Mucosa of rectum (tissue), 2 donors: Measurements from ENCODE around the gene VWF.

ENCODE experiments used
- H3K27ac ChIP-seq, 2 donors: one replicate each; pipeline ENCODE4 v1.7.0; 2013; ENCODE audit warnings: inconsistent platforms in 2 of 2, low read depth in 2 of 2, low read length in 2 of 2
- H3K27me3 ChIP-seq, 2 donors: one replicate each; pipeline ENCODE4 v1.7.0; 2013; ENCODE audit warnings: low read length in 2 of 2; ENCODE audit not compliant: control insufficient read depth in 2 of 2, insufficient read depth in 2 of 2
- H3K36me3 ChIP-seq, 2 donors: one replicate each; pipeline ENCODE4 v1.7.0; 2013; ENCODE audit warnings: low read length in 2 of 2; ENCODE audit not compliant: control insufficient read depth in 2 of 2, insufficient read depth in 2 of 2
- H3K4me1 ChIP-seq, 2 donors: one replicate each; pipeline ENCODE4 v1.7.0; 2013; ENCODE audit warnings: low read length in 2 of 2, mild to moderate bottlenecking in 1 of 2; ENCODE audit not compliant: control insufficient read depth in 2 of 2, insufficient read depth in 2 of 2
- H3K4me3 ChIP-seq, 2 donors: one replicate each; pipeline ENCODE4 v1.7.0; 2013; ENCODE audit warnings: low read length in 2 of 2
- H3K9ac ChIP-seq, 2 donors: one replicate each; pipeline ENCODE4 v1.7.0; 2013; ENCODE audit warnings: low read length in 2 of 2, low read depth in 1 of 2, mild to moderate bottlenecking in 1 of 2
- H3K9me3 ChIP-seq, 2 donors: one replicate each; pipeline ENCODE4 v1.7.0; 2013; ENCODE audit warnings: low read length in 2 of 2; ENCODE audit not compliant: control insufficient read depth in 2 of 2
- donor health status: healthy.
- donor health status: Normal muscosa, but diverticular disease.

Gene VWF

DNA sequence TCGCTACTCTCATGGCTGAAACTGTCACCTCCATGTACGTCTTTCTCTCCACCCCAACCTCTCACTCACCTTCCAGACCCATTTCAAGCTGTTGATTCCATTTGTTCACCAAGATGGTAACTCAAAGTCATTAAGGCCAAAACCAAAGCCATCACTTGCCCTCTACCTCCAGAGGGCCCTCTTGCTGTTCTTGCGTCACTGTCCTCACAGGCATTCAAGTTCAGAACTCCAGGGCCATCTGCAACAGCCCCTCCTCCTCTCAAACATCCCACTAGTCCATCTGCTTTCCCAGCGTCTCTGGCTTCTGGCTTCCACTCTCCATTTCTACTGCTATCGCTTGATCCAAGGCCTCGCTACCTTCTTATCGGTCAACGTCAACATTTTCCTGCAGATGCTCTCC lies 74.5 kb downstream of the VWF start:
- H3K9me3 ChIP-seq = no peaks in the 10 kb centered on the region
- H3K36me3 ChIP-seq = no peaks in the 10 kb centered on the region

DNA sequence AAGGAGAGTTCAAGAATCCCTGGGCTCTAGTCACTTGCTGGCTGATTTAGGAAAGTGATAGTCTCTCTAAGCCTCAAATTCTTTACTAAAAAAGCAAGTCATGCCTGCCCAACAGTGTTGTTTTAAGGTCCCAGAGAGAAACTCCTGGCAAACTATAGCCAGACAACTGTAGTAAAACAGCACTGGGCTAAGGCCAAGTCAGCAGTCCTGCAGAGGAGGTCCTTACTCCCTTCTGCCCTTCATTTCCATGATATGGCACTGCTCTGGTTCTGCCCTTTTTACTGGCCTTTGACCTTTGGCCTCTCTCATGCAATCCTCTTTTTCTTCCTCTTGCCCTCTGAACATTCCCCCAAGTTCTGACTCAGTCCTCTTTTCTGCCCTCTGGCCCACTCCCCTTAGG lies 74.9 kb downstream of the VWF start:
- Histone ChIP-seq H3K27ac (no peak overlapping the region), H3K4me3 (no peak overlapping the region), H3K9ac (no peak overlapping the region), H3K36me3 (no peaks in the 10 kb centered on the region), H3K27me3 (no peaks in the 10 kb centered on the region), H3K9me3 (no peaks in the 10 kb centered on the region), H3K4me1 (no peaks in the 10 kb centered on the region)

More for the DNA sequence above, 74.5 kb downstream of the VWF start:
- no peak overlapping the region for H3K27ac ChIP-seq
- no peak overlapping the region for H3K9ac ChIP-seq
- no peaks in the 10 kb centered on the region for H3K4me1 ChIP-seq
- no peak overlapping the region for H3K4me3 ChIP-seq
- no peaks in the 10 kb centered on the region for H3K27me3 ChIP-seq

DNA sequence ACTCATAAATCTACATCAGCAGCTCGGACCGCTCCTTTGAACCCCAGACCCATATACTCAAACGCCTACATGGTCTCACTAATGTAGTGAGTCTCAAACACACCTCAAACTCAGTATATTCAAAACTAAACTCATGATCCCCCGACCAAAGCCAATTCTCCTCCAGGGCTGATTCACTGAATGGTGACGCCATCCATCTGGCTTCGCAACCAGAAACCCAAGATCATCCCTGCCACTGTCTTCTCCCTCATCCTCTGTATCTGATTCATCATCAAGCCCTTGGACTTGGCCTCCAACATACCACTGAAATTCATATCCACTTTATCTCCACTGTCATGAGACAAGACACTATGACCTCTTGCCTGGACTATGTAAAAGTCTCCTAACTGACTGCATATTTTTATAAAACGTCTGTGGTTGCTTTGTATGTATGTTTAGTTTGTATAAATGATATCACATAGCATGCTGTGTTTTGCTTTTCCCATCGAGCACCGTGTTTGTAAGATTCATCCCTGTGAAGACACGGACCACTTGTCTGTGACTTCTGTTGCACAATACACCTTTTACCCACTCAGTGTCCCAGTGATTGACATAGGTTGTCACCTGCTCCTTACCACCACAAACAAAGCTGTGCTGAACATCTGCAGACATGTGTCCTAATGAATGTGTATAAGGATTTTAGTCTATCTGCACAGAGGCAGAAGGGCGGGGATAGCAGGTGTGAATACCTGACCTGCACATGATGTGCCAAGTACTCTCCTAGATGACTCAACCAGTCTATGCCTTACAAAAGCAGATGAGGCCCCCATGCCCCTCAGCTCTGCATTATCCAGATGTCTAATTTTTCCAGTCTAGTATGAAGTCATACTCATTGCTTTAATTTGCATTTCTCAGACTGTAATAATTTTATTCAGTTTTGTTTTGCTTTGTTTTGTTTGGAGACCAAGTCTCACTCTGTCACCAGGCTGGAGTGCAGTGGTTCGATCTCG lies 76.9 kb downstream of the VWF start:
- H3K4me3 ChIP-seq = no peak overlapping the region
- no peaks in the 10 kb centered on the region for H3K36me3 ChIP-seq
- H3K4me1 ChIP-seq = no peaks in the 10 kb centered on the region
- no peaks in the 10 kb centered on the region for H3K9me3 ChIP-seq
- H3K9ac ChIP-seq = no peak overlapping the region
- peaks cover 0 to 2% of the 10 kb centered on the region in 2 donors for H3K27me3 ChIP-seq
- no peak overlapping the region for H3K27ac ChIP-seq

DNA sequence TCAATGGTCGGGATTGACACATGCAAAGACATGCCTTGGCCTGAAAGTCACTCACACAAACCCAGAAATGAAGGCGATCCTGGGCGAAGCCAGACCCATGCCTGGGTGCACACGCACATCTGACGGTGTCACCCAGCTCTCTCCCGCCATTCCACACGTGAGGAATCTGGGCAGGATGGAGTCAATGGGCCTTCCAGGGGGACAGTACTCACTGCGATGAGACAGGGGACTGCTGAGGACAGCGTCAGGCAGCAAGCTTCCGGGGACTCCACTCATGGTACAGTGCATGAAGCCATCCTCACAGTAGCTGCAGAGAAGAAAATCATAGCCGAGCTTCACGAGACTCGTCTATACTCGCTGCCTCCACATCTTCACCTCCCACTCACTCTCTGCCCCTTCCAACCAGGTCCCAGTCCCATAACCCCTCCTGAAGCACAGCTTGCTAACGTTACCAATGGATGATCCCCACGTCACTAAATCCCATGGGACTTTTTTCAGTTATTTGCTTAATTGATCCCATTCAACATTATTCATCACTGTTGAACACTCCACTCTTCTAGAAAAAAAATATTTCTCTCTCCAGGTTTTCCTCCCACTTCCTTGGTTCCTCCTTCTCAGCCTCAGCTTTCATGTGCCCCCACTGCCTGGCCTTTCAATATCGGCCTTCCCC lies 77.8 kb downstream of the VWF start:
- H3K4me1 ChIP-seq = no peaks in the 10 kb centered on the region
- H3K27me3 ChIP-seq = peaks cover 0 to 2% of the 10 kb centered on the region in 2 donors
- H3K36me3 ChIP-seq = no peaks in the 10 kb centered on the region
- no peak overlapping the region for H3K4me3 ChIP-seq
- H3K9ac ChIP-seq = no peak overlapping the region
- H3K9me3 ChIP-seq = no peaks in the 10 kb centered on the region
- no peak overlapping the region for H3K27ac ChIP-seq

DNA sequence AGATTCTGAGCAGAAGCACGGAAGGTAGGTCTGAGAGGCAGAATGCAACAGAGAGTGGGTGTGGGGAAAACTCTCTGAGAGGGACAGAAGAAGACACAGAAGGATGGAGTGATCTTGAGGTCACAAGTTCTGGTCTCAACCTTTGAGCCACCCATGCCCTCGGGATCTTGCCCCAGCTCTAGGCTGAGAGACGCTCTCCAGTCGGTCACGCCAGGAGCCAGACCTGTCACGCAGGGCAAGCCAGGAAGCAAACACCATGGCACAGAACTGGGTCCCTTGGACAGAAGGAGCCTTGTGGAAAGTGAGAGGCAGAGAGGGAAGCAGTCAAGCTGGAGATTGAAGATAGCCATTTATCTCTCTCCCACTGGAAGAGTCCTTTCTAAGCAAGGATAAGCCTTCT lies 79.0 kb downstream of the VWF start:
- H3K4me1 ChIP-seq = no peaks in the 10 kb centered on the region
- no peaks in the 10 kb centered on the region for H3K36me3 ChIP-seq
- H3K4me3 ChIP-seq = no peak overlapping the region
- H3K9ac ChIP-seq = no peak overlapping the region
- peaks cover 0 to 2% of the 10 kb centered on the region in 2 donors for H3K27me3 ChIP-seq
- H3K27ac ChIP-seq = no peak overlapping the region
- H3K9me3 ChIP-seq = no peaks in the 10 kb centered on the region

DNA sequence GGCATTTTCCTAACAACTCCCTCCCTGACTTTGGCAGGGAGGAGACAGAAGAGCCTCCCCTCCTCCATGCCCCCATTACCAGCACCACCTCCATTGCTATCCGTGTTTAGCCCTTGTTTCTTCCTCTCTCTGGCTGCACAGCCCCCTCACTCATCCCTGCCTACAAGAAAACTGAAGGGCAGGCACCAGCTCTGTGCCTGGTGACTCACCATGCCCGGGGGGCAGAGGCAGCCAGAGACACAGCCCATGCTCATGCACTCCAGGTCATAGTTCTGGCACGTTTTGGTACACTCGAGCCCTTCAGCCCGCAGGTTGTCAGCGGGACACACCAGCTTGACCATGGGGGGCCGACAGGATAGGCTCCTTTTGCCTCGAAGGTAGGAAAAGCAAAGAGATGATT lies 80.4 kb downstream of the VWF start:
- H3K4me1 ChIP-seq = no peaks in the 10 kb centered on the region
- H3K4me3 ChIP-seq = no peak overlapping the region
- H3K27me3 ChIP-seq = peaks cover 0 to 2% of the 10 kb centered on the region in 2 donors
- H3K36me3 ChIP-seq = no peaks in the 10 kb centered on the region
- no peaks in the 10 kb centered on the region for H3K9me3 ChIP-seq
- H3K9ac ChIP-seq = no peak overlapping the region
- no peak overlapping the region for H3K27ac ChIP-seq

DNA sequence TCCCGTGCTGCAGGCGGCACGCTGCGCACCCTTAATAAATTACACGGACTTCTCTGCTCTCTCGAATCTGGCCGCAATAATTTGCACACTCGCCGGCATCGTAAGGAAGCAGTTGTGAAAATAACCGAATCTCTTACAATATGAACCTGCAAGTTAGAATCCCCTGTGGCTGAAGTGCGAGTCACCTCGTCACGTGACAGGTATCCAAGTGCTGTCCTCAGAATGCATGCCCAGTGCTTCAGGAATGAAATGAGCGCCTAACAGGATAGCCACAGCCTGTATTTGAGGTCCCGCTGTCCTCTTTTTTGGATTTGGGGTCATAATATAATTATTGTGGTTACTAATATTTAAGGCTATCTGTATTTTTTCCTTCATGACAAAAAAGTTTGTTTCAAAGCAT lies 82.0 kb downstream of the VWF start:
- H3K36me3 ChIP-seq = no peaks in the 10 kb centered on the region
- H3K4me1 ChIP-seq = no peaks in the 10 kb centered on the region
- no peak overlapping the region for H3K9ac ChIP-seq
- no peak overlapping the region for H3K4me3 ChIP-seq
- H3K27ac ChIP-seq = no peak overlapping the region
- H3K9me3 ChIP-seq = no peaks in the 10 kb centered on the region
- peaks cover 0 to 2% of the 10 kb centered on the region in 2 donors for H3K27me3 ChIP-seq

DNA sequence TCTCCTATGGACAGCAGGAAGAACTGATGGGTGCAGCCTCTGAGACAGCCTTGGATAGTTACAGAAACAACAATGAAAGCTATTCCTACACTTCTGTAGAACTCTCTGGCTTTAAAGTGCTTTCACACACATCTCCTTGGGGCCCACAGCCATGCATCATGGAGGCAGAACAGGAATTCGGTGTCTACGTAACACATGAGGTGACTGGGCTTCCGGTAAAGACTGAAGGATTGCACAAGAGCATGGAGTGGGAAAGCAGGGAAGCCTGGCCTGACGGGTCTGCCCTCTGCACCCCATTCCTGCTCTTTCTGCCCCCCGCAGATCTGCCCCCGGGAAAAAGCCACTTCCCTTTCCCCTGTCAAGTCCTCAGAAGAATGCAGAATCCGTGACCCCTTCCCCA lies 82.6 kb downstream of the VWF start:
- Histone ChIP-seq H3K9ac (no peak overlapping the region), H3K27ac (no peak overlapping the region), H3K4me3 (no peak overlapping the region), H3K36me3 (no peaks in the 10 kb centered on the region), H3K4me1 (no peaks in the 10 kb centered on the region), H3K9me3 (no peaks in the 10 kb centered on the region), H3K27me3 (peaks cover 0 to 2% of the 10 kb centered on the region in 2 donors)

DNA sequence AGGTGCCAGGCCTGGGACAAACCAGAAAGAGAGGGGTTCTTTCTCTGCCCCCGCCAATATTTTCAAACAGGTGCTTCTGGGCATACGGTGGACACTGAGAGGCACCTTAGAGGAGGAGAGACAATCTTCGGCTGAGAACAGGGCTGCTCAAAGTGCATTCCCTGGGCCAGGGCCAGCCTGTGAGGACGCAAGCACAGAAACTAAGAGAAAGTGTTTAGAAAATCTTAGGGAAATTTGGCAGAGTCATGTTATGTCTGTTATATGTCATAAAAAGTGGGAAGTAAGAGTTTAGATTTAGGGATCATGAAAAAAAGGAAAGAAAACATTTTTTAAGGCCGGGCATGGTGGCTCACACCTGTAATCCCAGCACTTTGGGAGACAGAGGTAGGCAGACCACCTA lies 83.7 kb downstream of the VWF start:
- H3K4me3 ChIP-seq = no peak overlapping the region
- H3K27ac ChIP-seq = no peak overlapping the region
- H3K9me3 ChIP-seq = no peaks in the 10 kb centered on the region
- H3K9ac ChIP-seq = no peak overlapping the region
- peaks cover 0 to 2% of the 10 kb centered on the region in 2 donors for H3K27me3 ChIP-seq
- no peaks in the 10 kb centered on the region for H3K36me3 ChIP-seq
- H3K4me1 ChIP-seq = no peaks in the 10 kb centered on the region

DNA sequence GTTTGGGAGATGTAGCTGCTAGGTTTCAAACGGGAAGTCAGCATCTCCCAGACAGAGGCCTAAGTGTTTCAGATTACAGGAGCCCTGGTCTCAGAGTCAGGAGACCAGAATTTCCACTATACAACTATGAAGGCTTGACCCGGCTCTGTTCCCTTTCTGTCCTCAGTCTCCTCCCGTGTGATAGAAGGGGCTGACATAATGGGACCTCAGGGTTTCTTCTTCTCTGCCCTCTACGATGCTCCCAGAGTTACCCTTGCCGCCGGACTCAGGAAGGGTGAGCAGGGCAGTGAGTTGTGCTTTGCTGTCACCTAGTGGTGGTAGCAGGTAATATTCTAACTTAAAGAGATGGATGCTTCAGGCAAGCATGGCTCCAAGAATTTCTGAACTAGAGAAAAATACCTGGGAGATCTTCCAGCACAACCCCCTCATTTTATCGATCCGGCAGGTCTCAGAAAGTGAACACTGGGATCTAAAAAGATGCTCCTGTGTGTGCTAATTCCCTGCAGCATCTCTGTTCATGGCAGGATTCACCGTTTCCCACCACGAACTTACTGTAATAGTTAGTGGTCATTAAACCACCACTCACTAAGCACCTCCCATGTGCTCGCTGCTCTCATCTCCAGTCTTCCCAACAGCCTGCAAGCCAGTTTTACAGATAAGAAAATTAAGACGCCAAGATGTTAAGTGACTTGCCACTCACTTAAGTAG lies 84.4 kb downstream of the VWF start:
- H3K27ac ChIP-seq = no peak overlapping the region
- H3K9me3 ChIP-seq = no peaks in the 10 kb centered on the region
- H3K4me3 ChIP-seq = no peak overlapping the region
- H3K9ac ChIP-seq = no peak overlapping the region
- H3K27me3 ChIP-seq = peaks cover 0 to 2% of the 10 kb centered on the region in 2 donors
- no peaks in the 10 kb centered on the region for H3K36me3 ChIP-seq
- H3K4me1 ChIP-seq = no peaks in the 10 kb centered on the region
